ENCODE results near the gene TSKU.
A peak's percentile ranks its signal among the peaks of the same experiment; 100 is the strongest.
"Not testable (repeated sequence)": the region's sequence is repeated elsewhere in the genome, so short reads cannot be mapped to it uniquely, and the experiment has no call there.

TSKU gene

GRCh38 chr11:76788661-76789442 is 5.7 kb downstream of the TSKU start:
- DNase-seq (ENCODE audit: low spot score) = no peak

GRCh38 chr11:76789443-76789719 is 6.2 kb downstream of the TSKU start:
- DNase-seq (ENCODE audit: low spot score) = no peak

- DNase-seq (ENCODE audit: low spot score) = no peak
These were observed 7.1 kb downstream of the TSKU start for GRCh38 chr11:76790251-76790650.

- DNase-seq (ENCODE audit: low spot score) = not testable (repeated sequence)
These were observed 8.0 kb downstream of the TSKU start for GRCh38 chr11:76791002-76791770.

- no peak for DNase-seq (ENCODE audit: low spot score)
These were observed 8.7 kb downstream of the TSKU start for GRCh38 chr11:76791861-76792260.

- DNase-seq (ENCODE audit: low spot score) = no peak
These were observed 9.5 kb downstream of the TSKU start for GRCh38 chr11:76792505-76793264.

GRCh38 chr11:76793391-76794291 is 10.5 kb downstream of the TSKU start:
- DNase-seq (ENCODE audit: low spot score) = no peak

GRCh38 chr11:76794371-76795289 is 11.5 kb downstream of the TSKU start:
- DNase-seq (ENCODE audit: low spot score) = no peak

- no peak for DNase-seq (ENCODE audit: low spot score)
These were observed 12.3 kb downstream of the TSKU start for GRCh38 chr11:76795290-76795935.

GRCh38 chr11:76795936-76796441 is 12.8 kb downstream of the TSKU start:
- DNase-seq (ENCODE audit: low spot score) = no peak

- no peak for DNase-seq (ENCODE audit: low spot score)
These were observed 13.5 kb downstream of the TSKU start for GRCh38 chr11:76796511-76797198.

- DNase-seq (ENCODE audit: low spot score) = no peak
These were observed 14.4 kb downstream of the TSKU start for GRCh38 chr11:76797341-76798201.

- no peak for DNase-seq (ENCODE audit: low spot score)
These were observed 15.0 kb downstream of the TSKU start for GRCh38 chr11:76798202-76798581.

GRCh38 chr11:76798671-76799065 is 15.5 kb downstream of the TSKU start:
- DNase-seq (ENCODE audit: low spot score) = no peak

- DNase-seq (ENCODE audit: low spot score) = peak; percentile 71
These were observed 16.1 kb downstream of the TSKU start for GRCh38 chr11:76799066-76799804.

GRCh38 chr11:76800466-76801200 is 17.5 kb downstream of the TSKU start:
- no peak for DNase-seq (ENCODE audit: low spot score)

- no peak for DNase-seq (ENCODE audit: low spot score)
These were observed 18.1 kb downstream of the TSKU start for GRCh38 chr11:76801225-76801624.
